Keratinocyte (primary cell): Measurements from ENCODE around the gene SREBF1.

Experiments
- CTCF ChIP-seq, 3 experiments: IDR thresholded peaks in 1 of 3; conservative IDR thresholded peaks in 1 of 3; optimal IDR thresholded peaks in 1 of 3; 2 replicates in 2 of 3; 3 replicates in 1 of 3; pipeline versions ENCODE3 to v1.5.1; 2011; ENCODE audit warnings: low read length in 3 of 3, mild to moderate bottlenecking in 3 of 3, moderate library complexity in 2 of 3, control low read depth in 1 of 3, inconsistent platforms in 1 of 3; ENCODE audit not compliant: insufficient read depth in 2 of 3; ENCODE audit errors: extremely low read depth in 1 of 3
- EZH2 ChIP-seq: IDR thresholded peaks from one replicate; pipeline ENCODE4 v1.6.1; 2012; ENCODE audit warnings: inconsistent platforms, mild to moderate bottlenecking, low read length, moderate library complexity

DNA sequence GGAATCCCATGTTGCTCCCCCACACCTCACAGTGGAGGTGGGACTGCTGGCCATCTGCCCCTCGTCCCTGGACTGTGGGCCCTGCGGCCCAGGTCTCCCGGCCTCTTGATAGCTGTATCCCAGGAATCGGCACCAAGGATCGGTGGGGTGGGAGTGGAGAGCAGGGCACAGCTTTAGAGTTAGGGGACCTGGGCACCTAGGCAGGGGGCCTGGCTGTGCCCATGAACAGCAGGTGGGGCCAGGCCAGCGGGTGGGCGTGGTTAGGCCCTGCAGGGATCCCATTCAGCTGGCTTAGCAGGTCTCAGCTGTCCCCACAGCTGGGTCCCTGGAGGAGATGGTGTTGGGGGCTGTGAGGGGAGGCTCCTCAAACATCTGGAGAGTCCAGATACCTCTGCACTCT lies 49.2 kb downstream of the SREBF1 start:
- TF ChIP-seq EZH2: no peak
- no peak for TF ChIP-seq CTCF (optimal IDR thresholded peaks at IDR 0.05 in 1 of 3, IDR thresholded peaks at IDR 0.05 in 1 of 3, conservative IDR thresholded peaks at IDR 0.05 in 1 of 3; ENCODE audit: extremely low read depth in 1 of 3, insufficient read depth in 2 of 3, low read length in 3 of 3)
